B cell (primary cell): Measurements from ENCODE around the gene RPL39L. TPM values are rescaled to one million over a fixed set of nuclear protein-coding genes. Genes with fewer than 3 reads are reported as not detected.

Experiments used
- ATAC-seq: fragments of 200-7000 bp; cut with Tn5 transposase; one replicate; pipeline ENCODE4 v1.10.0; 2021; ENCODE audit warnings: low read depth, mild to moderate bottlenecking, moderate number of reproducible peaks, moderate library complexity
- CTCF ChIA-PET: fragments of 350-600 bp; sonication (Branson Sonifier 250); formaldehyde crosslinking; loops from one replicate; lab custom pipeline; 2021; ENCODE audit warnings: antibody characterized with exemption, inconsistent platforms; lab: Charles Lee
- POLR2A ChIA-PET: fragments of 350-600 bp; sonication (Branson Sonifier 250); formaldehyde crosslinking; loops from one replicate; lab custom pipeline; 2021; ENCODE audit warnings: antibody characterized with exemption; lab: Charles Lee
- DNase-seq: peaks from one replicate; pipeline ENCODE4 v3.0.0; 2013
- H2AFZ ChIP-seq: 2 replicates; pipeline ENCODE4 v1.6.1; 2012; ENCODE audit warnings: mild to moderate bottlenecking, low read depth, low read length; ENCODE audit not compliant: insufficient read depth, poor library complexity, severe bottlenecking
- H3K27ac ChIP-seq, 2 donors: 1 replicate in 1 of 2; 2 replicates in 1 of 2; pipeline ENCODE4 v1.5.1; 2012 to 2013; ENCODE audit warnings: low read length in 2 of 2, mild to moderate bottlenecking in 2 of 2, moderate library complexity in 1 of 2
- H3K27me3 ChIP-seq, 4 experiments: fragments of 200-600 bp in 1 of 4; sonication (generic) in 1 of 4; replicated peaks in 1 of 4; 1 replicate in 2 of 4; 2 replicates in 2 of 4; pipeline versions ENCODE4 v1.6.1 to v1.7.0; 2013 to 2016; ENCODE audit warnings: low read length in 3 of 4, mild to moderate bottlenecking in 2 of 4, mixed read lengths in 1 of 4, moderate library complexity in 1 of 4; ENCODE audit not compliant: insufficient read depth in 4 of 4, control insufficient read depth in 3 of 4; ENCODE audit errors: control extremely low read depth in 1 of 4
- H3K36me3 ChIP-seq, 2 experiments: replicated peaks in 1 of 2; 1 replicate in 1 of 2; 2 replicates in 1 of 2; pipeline versions ENCODE4 v1.6.1 to v1.7.1; 2013; ENCODE audit warnings: low read length in 1 of 2; ENCODE audit not compliant: insufficient read depth in 2 of 2, control insufficient read depth in 1 of 2; ENCODE audit errors: control extremely low read depth in 1 of 2, extremely low read depth in 1 of 2
- H3K4me1 ChIP-seq, 2 donors: fragments of 200-600 bp in 1 of 2; sonication (generic) in 1 of 2; 1 replicate in 1 of 2; 2 replicates in 1 of 2; pipeline versions ENCODE4 v1.5.1 to v1.6.1; 2013 to 2017; ENCODE audit warnings: low read length in 2 of 2; ENCODE audit not compliant: control insufficient read depth in 2 of 2, insufficient read depth in 2 of 2
- H3K4me2 ChIP-seq: replicated peaks from 2 replicates; pipeline ENCODE3; 2012; ENCODE audit warnings: mild to moderate bottlenecking, low read depth, low read length; ENCODE audit not compliant: poor library complexity, severe bottlenecking
- H3K4me3 ChIP-seq, 5 experiments: fragments of 200-600 bp in 1 of 5; sonication (generic) in 1 of 5; 1 replicate in 3 of 5; 2 replicates in 2 of 5; pipeline versions ENCODE4 v1.5.1 to v1.7.0; 2011 to 2016; ENCODE audit warnings: low read length in 4 of 5, mild to moderate bottlenecking in 4 of 5, low read depth in 2 of 5, control low read depth in 1 of 5, moderate library complexity in 1 of 5; ENCODE audit not compliant: insufficient read depth in 1 of 5; ENCODE audit errors: control extremely low read depth in 1 of 5, extremely low read depth in 1 of 5
- H3K79me2 ChIP-seq: fragments of 200-600 bp; sonication (generic); one replicate; pipeline ENCODE4 v1.6.0; 2016; ENCODE audit warnings: low read length; ENCODE audit not compliant: control insufficient read depth, insufficient read depth
- H3K9ac ChIP-seq: fragments of 200-600 bp; sonication (generic); 2 replicates; pipeline ENCODE4 v1.6.1; 2017; ENCODE audit warnings: mild to moderate bottlenecking, low read length, moderate library complexity
- H3K9me3 ChIP-seq, 3 donors: one replicate each; pipeline versions ENCODE4 v1.6.1 to v1.7.1; 2013; ENCODE audit warnings: low read length in 2 of 3; ENCODE audit not compliant: control insufficient read depth in 2 of 3, insufficient read depth in 1 of 3; ENCODE audit errors: control extremely low read depth in 1 of 3
- H4K20me1 ChIP-seq: 2 replicates; pipeline ENCODE4 v1.6.0; 2012; ENCODE audit warnings: mild to moderate bottlenecking, low read length; ENCODE audit not compliant: insufficient read depth, control insufficient read depth, poor library complexity, severe bottlenecking
- H3K27ac Mint-ChIP-seq: one replicate; pipeline ENCODE4 v1.8.0; 2021; ENCODE audit warnings: mixed read lengths
- H3K27me3 Mint-ChIP-seq: one replicate; pipeline ENCODE4 v1.8.0; 2021; ENCODE audit warnings: mixed read lengths
- H3K4me1 Mint-ChIP-seq: one replicate; pipeline ENCODE4 v1.8.0; 2021; ENCODE audit warnings: mixed read lengths
- H3K4me3 Mint-ChIP-seq: one replicate; pipeline ENCODE4 v1.8.0; 2021; ENCODE audit warnings: mixed read lengths
- H3K9me3 Mint-ChIP-seq: one replicate; pipeline ENCODE4 v1.8.0; 2022; ENCODE audit warnings: mixed read lengths; ENCODE audit not compliant: insufficient read depth
- CTCF ChIP-seq: fragments of 200-600 bp; IDR thresholded peaks from one replicate; pipeline ENCODE4 v1.8.0; 2022; ENCODE audit warnings: antibody characterized with exemption, mild to moderate bottlenecking
- EZH2 ChIP-seq: IDR thresholded peaks from 2 replicates; pipeline ENCODE4 v1.6.1; 2012; ENCODE audit warnings: borderline replicate concordance, low read depth, mild to moderate bottlenecking, moderate library complexity, low read length; ENCODE audit not compliant: insufficient read depth, poor library complexity, severe bottlenecking
- WGBS: methylation state at CpG from one replicate; pipeline ENCODE4 v1.1.5; 2013; ENCODE audit warnings: missing lambda C conversion rate; ENCODE audit not compliant: insufficient coverage; 5-methylcytosine and 5-hydroxymethylcytosine counted together
- intact Hi-C: fragments of 100-400 bp; cut with micrococcal nuclease; formaldehyde crosslinking; loops from one replicate; pipeline ENCODE4 v1.10.0; 2022
- polyA minus RNA-seq: library from RNA; depleted of rRNA, polyadenylated mRNA; stranded (reverse); fragments of >200 nt; gene quantifications from 2 replicates; pipeline ENCODE4 v1.2.3, GENCODE V29; 2012
- polyA plus RNA-seq: library from polyadenylated mRNA; depleted of rRNA; stranded (reverse); fragments of >200 nt; gene quantifications from 2 replicates; pipeline ENCODE4 v1.2.3, GENCODE V29; 2012
- total RNA-seq, 2 donors: library from RNA; stranded (reverse); fragments of 120-200 nt in 1 of 2; gene quantifications; 1 replicate in 1 of 2; 2 replicates in 1 of 2; pipeline versions ENCODE4 v1.2.3 to v1.2.4, GENCODE V29; 2013 to 2022

Gene RPL39L
- 2.0 and 3.1 TPM in 2 replicates for total RNA-seq
- 6.9 TPM for total RNA-seq (2013)
- polyA plus RNA-seq, result 4.4 and 4.5 TPM in 2 replicates
- 3.6 and 4.5 TPM in 2 replicates for polyA minus RNA-seq

GRCh38 chr3:187139126-187139894 is at the start of gene RPL39L:
Gene RPL39L, minus strand, starts transcription at chr3:187139496. Its CDS starts 18,196 bp downstream, at chr3:187121300.
- ChIA-PET CTCF (interaction anchor here (0.6 to 8.4 kb wide), 27 partner anchors 8 to 356 kb away, joined by 3 to 97 read pairs (median 4); partner anchors contain the start of gene EIF4A2), POLR2A (interaction anchor here (0.6 to 1.8 kb wide), 7 partner anchors 11 to 356 kb away, joined by 3 to 11 read pairs (median 4); partner anchors contain the start of gene EIF4A2)
- Histone ChIP-seq H3K4me2 (peak within 1 kb of the TSS; percentile 75), H4K20me1 (no peaks in the 10 kb centered on the region), H3K36me3 (no peaks in the 10 kb centered on the region), H3K27ac (peak within 1 kb of the TSS; percentile 77 to 79), H3K4me3 (peak within 1 kb of the TSS in 4 of 5 experiments; percentile 49 to 68 (median 58)), H3K4me1 (peaks cover 12 to 14% of the 10 kb centered on the region in 2 donors), H3K9me3 (peaks cover 3 to 21% (median 9%) of the 10 kb centered on the region in 3 donors), H3K9ac (peak within 1 kb of the TSS; percentile 69), H3K27me3 (no peaks in the 10 kb centered on the region), H2AFZ (peak within 1 kb of the TSS; percentile 81), H3K79me2 (no peaks in the 10 kb centered on the region)
- TF ChIP-seq EZH2 (no peak), CTCF (peak; percentile 79)
- H3K27me3 Mint-ChIP-seq, result no peaks in the 10 kb centered on the region
- 5% methylated on average over 69 of the region's 69 CpGs for WGBS
- H3K27ac Mint-ChIP-seq, result peak within 1 kb of the TSS; percentile 90
- H3K9me3 Mint-ChIP-seq, result peaks cover 8% of the 10 kb centered on the region
- intact Hi-C loops, result loop anchor here (1.0 to 10.0 kb wide), 7 partner anchors 9 to 885 kb away; partner anchors contain the start of gene EIF4A2
- ATAC-seq (peak; percentile 95), DNase-seq (peak; percentile 95)
- H3K4me3 Mint-ChIP-seq, result peak within 1 kb of the TSS; percentile 90
- H3K4me1 Mint-ChIP-seq, result peaks cover 16% of the 10 kb centered on the region

- H3K27me3 ChIP-seq, result peaks cover 0 to 66% (median 36%) of the 10 kb centered on the region in 4 experiments
- H3K9ac ChIP-seq, result no peak overlapping the region
- Mint-ChIP-seq H3K27ac (no peak overlapping the region), H3K4me3 (no peak overlapping the region), H3K27me3 (peaks cover 74% of the 10 kb centered on the region), H3K9me3 (no peaks in the 10 kb centered on the region), H3K4me1 (peaks cover 8% of the 10 kb centered on the region)
- peak; percentile 55 for DNase-seq
- no peak overlapping the region for H3K4me3 ChIP-seq
- intact Hi-C loops, result no loop called here
- no peaks in the 10 kb centered on the region for H4K20me1 ChIP-seq
- no peak overlapping the region for H2AFZ ChIP-seq
- H3K79me2 ChIP-seq, result no peaks in the 10 kb centered on the region
- H3K4me2 ChIP-seq, result no peak overlapping the region
- H3K9me3 ChIP-seq, result peaks cover 0 to 4% (median 0%) of the 10 kb centered on the region in 3 donors
- TF ChIP-seq EZH2 (no peak), CTCF (no peak)
- ChIA-PET POLR2A (no interaction called here), CTCF (no interaction called here)
- H3K4me1 ChIP-seq, result peaks cover 4 to 12% of the 10 kb centered on the region in 2 donors
- WGBS, result no CpG with 5 or more reads among the region's 2 CpGs
- ATAC-seq, result peak; percentile 54
- H3K27ac ChIP-seq, result no peak overlapping the region
- no peaks in the 10 kb centered on the region for H3K36me3 ChIP-seq
These were observed 49.6 kb upstream of the RPL39L start for GRCh38 chr3:187188931-187189330.
